ENCODE data around the gene KMO.

GRCh38 chr1:241637046-241637590 lies 104.9 kb downstream of the KMO start:
- TF ChIP-seq, protein P1, sequence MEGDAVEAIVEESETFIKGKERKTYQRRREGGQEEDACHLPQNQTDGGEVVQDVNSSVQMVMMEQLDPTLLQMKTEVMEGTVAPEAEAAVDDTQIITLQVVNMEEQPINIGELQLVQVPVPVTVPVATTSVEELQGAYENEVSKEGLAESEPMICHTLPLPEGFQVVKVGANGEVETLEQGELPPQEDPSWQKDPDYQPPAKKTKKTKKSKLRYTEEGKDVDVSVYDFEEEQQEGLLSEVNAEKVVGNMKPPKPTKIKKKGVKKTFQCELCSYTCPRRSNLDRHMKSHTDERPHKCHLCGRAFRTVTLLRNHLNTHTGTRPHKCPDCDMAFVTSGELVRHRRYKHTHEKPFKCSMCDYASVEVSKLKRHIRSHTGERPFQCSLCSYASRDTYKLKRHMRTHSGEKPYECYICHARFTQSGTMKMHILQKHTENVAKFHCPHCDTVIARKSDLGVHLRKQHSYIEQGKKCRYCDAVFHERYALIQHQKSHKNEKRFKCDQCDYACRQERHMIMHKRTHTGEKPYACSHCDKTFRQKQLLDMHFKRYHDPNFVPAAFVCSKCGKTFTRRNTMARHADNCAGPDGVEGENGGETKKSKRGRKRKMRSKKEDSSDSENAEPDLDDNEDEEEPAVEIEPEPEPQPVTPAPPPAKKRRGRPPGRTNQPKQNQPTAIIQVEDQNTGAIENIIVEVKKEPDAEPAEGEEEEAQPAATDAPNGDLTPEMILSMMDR (IDR thresholded peaks at IDR 0.05): no peak
- no peak for TF ChIP-seq EP300 (IDR thresholded peaks at IDR 0.05; ENCODE audit: low read depth)
- TF ChIP-seq POLR2A (IDR thresholded peaks at IDR 0.05): no peak
